GM21528 (cell line): Measurements from ENCODE around the gene XRN2.

Experiments
- ATAC-seq: cut with Tn5 transposase; IDR thresholded peaks from one replicate; pipeline ENCODE4 v1.9.1; 2021; ENCODE audit warnings: mild to moderate bottlenecking, moderate library complexity; ENCODE audit not compliant: unreplicated experiment, low FRiP score

XRN2 gene

GRCh38 chr20:21303061-21303871 lies at the start of gene XRN2:
Gene XRN2 (plus strand): TSS chr20:21303331. CDS start chr20:21303399, 68 bp downstream.
- peak; percentile 90 for ATAC-seq

- no peak for ATAC-seq
Observed at GRCh38 chr20:21257192-21257591, 45.9 kb upstream of the XRN2 start.

- no peak for ATAC-seq
Observed at GRCh38 chr20:21258411-21258810, 44.7 kb upstream of the XRN2 start.

- no peak for ATAC-seq
Observed at GRCh38 chr20:21259346-21259745, 43.8 kb upstream of the XRN2 start.

- no peak for ATAC-seq
Observed at GRCh38 chr20:21262812-21263211, 40.3 kb upstream of the XRN2 start.

- no peak for ATAC-seq
Observed at GRCh38 chr20:21265261-21266190, 37.6 kb upstream of the XRN2 start.

- no peak for ATAC-seq
Observed at GRCh38 chr20:21266191-21266536, 37.0 kb upstream of the XRN2 start.

GRCh38 chr20:21269772-21270171 lies 33.4 kb upstream of the XRN2 start:
- ATAC-seq: no peak

GRCh38 chr20:21270806-21271205 lies 32.3 kb upstream of the XRN2 start:
- ATAC-seq: no peak

- peak; percentile 69 for ATAC-seq
Observed at GRCh38 chr20:21272279-21272678, 30.9 kb upstream of the XRN2 start.

- peak; percentile 70 for ATAC-seq
Observed at GRCh38 chr20:21272679-21273078, 30.5 kb upstream of the XRN2 start.

GRCh38 chr20:21273755-21274386 lies 29.3 kb upstream of the XRN2 start:
- ATAC-seq: no peak

- ATAC-seq: no peak
Observed at GRCh38 chr20:21278829-21279228, 24.3 kb upstream of the XRN2 start.

- ATAC-seq: no peak
Observed at GRCh38 chr20:21279706-21280521, 23.2 kb upstream of the XRN2 start.

GRCh38 chr20:21280522-21281016 lies 22.6 kb upstream of the XRN2 start:
- ATAC-seq: no peak

GRCh38 chr20:21286775-21287174 lies 16.4 kb upstream of the XRN2 start:
- no peak for ATAC-seq

- no peak for ATAC-seq
Observed at GRCh38 chr20:21288587-21289370, 14.4 kb upstream of the XRN2 start.

GRCh38 chr20:21289651-21290050 lies 13.5 kb upstream of the XRN2 start:
- no peak for ATAC-seq

- no peak for ATAC-seq
Observed at GRCh38 chr20:21291026-21291425, 12.1 kb upstream of the XRN2 start.
